ENCODE results near the gene MTRF1.
A peak's percentile ranks its signal among the peaks of the same experiment; 100 is the strongest.
"Not testable (repeated sequence)": the region's sequence is repeated elsewhere in the genome, so short reads cannot be mapped to it uniquely, and the experiment has no call there.

Gene MTRF1

DNA sequence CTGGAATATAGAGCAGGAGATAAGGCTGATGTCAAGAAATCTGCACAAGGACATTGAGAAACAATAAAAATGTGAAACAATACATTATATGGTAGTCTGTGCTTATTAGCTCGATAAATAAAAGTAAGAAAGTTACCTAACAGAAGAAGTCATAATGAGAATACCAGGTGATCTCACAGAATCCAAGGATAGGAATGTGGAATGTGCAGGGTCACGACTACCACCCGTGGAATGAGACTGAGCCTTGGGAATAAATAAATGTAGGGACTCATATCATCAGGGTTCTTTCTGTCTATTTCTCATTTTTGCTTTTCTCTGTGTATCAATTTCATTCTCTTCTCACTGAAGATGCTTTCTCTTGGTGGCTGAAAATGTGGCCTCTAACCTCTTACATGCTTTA is 43.0 kb downstream of the MTRF1 start:
- DNase-seq: no peak

GRCh38 chr13:41216160-41216559 is 47.2 kb downstream of the MTRF1 start:
- no peak for DNase-seq

DNA sequence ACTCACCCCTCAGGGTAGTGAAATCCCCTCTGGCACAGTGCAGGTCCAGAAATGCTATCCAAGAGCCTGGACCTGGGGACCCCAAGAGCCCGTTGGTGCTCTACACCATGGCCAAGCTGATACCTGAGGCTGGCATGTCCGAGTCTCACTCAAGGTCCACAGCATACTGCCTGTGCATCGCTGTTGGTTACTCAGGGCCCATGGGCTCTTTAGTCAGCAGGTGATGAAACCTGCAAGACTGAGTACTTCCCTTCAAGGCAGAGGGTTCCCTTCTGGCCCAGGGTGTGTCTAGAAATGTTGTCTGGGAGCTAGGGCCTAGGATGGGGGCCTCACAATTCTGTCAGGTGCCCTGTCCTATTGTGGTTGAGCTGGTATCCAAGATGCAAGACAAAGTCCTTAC is 49.5 kb downstream of the MTRF1 start:
- no peak for DNase-seq

DNA sequence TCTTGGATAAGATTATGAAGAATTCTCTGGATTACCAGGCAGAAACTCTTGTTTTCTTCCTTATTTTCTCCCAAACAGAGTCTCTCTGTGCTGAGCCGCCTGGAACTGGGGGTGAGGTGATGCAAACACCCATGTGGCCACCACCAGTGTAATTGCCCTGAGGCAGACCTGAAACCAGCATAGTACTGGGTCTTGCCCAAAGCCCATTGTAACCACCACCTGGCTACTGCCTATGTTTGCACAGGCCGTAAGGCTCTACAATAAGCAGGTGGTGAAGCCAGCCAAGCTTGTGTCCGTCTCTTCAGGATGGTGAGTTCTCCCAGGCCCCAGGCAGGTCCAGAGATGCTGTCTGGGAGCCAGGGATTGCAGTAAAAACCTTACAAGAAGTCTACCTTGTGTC is 50.1 kb downstream of the MTRF1 start:
- DNase-seq: no peak

- no peak for DNase-seq
Measured at GRCh38 chr13:41212881-41213280, 50.5 kb downstream of the MTRF1 start.

GRCh38 chr13:41211062-41211461 is 52.3 kb downstream of the MTRF1 start:
- no peak for DNase-seq

GRCh38 chr13:41206467-41206866 is 56.9 kb downstream of the MTRF1 start:
- no peak for DNase-seq

DNA sequence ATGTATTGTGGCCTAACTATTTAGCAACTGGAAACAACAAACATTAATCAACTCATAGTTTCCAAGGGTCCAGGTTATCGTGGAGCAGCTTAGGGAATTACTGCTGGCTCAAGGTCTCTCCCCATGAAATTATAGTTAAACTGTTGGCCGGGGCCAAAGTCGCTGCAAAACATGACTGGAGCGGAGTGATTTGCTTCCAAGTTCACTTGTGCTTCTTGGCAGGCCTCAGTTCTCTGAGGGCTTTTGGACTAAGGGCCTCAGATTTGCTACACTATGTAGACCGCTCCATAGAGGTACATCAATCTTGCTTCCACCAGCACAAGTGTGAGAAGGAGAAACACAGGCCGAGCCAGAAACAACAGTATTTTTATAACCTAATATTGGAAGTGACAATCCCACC is 59.6 kb downstream of the MTRF1 start:
- no peak for DNase-seq

DNA sequence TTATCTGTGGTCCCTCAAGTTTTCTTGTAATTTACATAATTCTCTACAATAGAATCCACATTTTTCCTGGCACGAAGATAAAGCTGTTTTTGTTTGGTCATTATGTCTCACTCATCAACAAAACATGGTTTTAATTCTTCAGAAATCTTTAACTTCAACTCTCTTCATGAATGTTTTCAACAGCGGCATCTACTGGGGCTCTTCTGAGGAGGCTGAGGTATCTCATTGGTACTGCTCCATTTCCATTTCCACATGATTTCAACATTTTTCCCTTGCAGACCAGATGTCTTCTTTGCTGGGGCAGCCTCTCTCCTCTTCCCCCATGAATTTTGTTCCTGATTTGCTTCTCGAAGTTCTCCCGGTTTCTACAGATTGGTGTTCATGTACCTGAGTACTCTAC is 63.2 kb downstream of the MTRF1 start:
- no peak for DNase-seq

GRCh38 chr13:41199526-41199925 is 63.9 kb downstream of the MTRF1 start:
- no peak for DNase-seq

DNA sequence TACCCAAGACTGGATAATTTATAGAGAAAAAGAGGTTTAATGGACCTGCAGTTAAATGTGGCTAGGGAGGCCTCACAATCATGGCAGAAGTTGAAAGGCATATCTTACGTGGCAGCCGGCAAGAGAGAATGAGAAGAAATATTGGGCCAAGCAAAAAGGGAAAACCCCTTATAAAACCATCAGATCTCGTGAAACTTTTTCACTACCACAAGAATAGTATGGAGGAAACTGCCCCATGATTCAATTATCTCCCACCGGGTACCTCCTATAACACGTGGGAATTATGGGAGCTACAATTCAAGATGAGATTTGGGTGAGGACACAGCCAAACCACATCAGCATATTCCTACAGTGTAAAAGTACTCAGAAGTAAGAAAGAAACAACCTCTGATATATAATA is 64.3 kb downstream of the MTRF1 start:
- no peak for DNase-seq

DNA sequence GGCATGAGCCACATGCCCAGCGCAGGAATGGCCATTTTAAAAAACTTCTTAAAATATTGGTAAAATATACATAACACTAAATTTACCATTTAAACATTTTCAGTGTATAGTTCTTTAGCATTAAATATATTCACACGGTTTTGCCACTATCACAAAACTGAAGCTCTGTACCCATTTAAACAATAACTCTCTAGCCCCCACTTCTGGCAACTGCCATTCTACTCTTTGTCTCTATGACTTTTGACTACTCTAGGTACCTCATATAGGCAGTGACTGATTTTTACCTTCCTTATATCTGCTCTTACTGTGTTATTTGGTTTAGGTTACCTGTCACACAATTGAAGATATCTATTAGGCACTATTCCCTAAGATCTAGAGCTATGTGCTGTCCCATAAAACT is 66.8 kb downstream of the MTRF1 start:
- DNase-seq: no peak

DNA sequence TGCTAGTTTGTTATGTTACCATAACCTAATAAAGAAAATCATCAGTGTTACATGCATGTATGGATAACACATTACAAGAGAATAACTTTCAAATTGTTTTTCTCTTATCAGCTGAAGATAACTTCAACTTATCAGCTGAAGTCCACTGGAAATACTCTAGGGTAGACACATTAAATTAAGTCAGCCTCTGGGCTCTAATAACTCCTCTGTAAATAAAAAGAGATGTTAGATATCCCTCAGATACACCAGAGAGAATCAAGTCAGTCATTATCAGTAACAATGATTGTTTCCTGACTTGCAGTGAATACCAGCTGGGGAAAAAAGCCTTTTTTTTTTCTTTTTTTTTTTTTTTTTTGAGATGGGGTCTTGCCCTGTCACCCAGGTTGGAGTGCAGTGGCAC is 67.4 kb downstream of the MTRF1 start:
- no peak for DNase-seq

- DNase-seq: peak; percentile 94
Measured at GRCh38 chr13:41193919-41194824, 69.2 kb downstream of the MTRF1 start, which contains the start of gene KBTBD7. TSS of gene KBTBD7 (minus strand) at chr13:41194569. CDS start at chr13:41194257, 312 bp downstream.

DNA sequence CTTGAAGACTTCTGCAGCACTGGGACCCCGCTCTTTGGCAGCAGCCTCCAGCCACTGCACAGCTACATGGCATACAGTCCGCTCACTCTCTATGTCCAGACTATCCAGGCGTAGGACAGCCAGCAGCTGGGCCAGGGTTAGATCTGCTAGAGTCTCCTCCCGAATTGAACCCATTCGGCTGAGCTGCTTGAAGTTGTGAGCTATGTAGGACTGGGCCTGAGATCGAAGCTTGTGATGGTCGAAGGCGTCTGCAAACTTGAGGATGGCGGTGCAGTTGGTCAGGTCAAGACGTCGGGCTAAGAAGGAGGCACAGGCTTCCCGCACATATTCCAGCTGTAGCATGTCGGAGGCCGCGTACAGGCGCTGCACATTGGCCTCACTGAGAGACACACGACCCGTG is 69.9 kb downstream of the MTRF1 start:
- DNase-seq: no peak

GRCh38 chr13:41188584-41188983 is 74.8 kb downstream of the MTRF1 start:
- DNase-seq: no peak

DNA sequence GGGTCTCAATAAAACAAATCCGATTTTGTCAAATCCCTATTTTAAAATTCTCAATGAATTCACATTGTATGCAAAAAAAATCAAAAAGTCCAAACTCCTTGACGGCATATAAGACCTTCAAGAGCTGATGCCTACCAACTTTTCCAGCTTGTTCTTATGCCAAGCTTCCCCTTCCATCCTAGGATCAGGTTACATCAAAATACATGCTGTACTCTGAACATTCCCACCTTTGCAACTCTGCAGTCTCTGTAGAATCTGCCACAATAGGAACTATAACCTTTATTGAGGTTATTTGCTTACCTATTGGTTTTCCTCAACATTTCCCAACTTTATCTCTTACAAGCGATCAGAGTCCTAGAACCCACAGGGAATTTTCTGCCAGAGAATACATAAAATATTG is 76.9 kb downstream of the MTRF1 start:
- no peak for DNase-seq

DNA sequence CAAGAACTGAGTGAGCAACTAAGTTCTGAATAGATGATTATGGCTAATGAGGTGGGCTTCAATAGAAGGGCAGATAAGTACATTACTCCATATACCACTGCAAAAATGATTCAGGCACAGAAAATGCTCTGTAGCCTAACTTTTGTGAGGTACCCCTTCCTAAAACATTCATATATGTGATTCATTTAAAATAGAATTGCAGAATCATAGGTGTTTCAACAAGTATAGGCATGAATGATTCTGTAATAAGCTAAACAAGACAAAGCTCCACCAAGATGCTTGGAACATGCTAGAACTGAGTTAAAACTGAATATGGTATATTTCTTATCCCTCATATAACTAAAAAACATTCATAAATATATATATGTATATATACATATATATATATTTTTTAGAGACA is 81.1 kb downstream of the MTRF1 start:
- no peak for DNase-seq

GRCh38 chr13:41179593-41180250 is 83.7 kb downstream of the MTRF1 start:
- no peak for DNase-seq

DNA sequence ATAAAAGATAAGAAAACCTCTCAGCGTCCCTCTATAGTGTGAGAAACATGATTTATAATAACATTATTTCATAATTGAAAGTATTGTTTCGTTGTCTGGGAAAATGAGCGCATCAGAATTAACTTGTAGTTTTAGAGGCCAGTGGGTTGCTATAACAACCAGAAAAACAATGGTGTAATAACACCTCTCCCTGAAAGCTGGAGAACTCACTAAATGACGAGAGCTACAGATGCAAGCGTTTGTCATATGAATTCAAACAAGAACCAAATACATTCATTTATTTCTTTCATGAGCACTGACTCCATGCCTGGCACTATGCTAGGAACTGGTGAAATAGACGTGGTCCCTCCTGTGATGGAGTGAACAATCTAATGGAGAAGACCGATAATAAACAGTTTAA is 85.3 kb downstream of the MTRF1 start:
- DNase-seq: no peak

DNA sequence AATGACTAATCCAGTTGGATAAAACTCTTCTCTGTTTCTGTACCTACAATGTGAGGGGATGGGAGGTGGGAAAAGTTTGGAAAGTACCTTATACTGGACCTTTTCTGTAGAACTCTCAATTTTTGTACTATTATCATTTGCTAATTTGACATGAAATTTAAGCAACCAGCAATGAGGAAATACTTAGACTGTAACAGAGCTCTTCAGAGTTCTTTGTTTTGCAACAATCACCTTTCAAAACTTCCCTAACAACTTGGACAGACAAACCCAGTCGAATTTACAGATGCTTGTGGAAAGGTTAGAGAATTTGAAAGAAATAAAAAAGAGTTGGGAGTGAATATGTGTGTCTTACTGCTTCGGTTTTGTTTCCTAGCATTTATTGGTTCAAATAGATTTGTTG is 85.8 kb downstream of the MTRF1 start:
- no peak for DNase-seq

DNA sequence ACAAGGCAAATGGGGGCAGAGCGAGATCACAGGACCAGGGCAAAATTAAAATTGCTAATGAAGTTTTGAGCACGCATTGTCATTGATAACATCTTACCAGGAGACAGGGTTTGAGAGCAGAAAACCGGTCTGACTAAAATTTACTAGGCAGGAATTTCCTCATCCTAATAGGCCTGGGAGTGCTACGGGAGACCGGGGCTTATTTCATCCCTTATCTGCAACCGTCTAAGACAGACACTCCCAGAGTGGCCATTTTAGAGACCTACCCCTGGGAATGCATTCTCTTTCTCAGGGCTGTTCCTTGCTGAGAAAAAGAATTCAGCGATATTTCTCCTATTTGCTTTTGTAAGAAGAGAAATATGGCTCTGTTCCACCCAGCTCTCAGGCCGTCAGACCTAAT is 87.8 kb downstream of the MTRF1 start:
- DNase-seq: not testable (repeated sequence)
